Fibroblast of pulmonary artery (primary cell): ENCODE results near the gene FOXJ3.

Source experiments
- DNase-seq: peaks from one replicate; pipeline ENCODE4 v3.0.0-alpha.2; 2010; ENCODE audit warnings: low read depth
- H3K4me3 ChIP-seq: replicated peaks from 2 replicates; pipeline ENCODE4 v1.5.1; 2011; ENCODE audit warnings: low read depth, mild to moderate bottlenecking, control low read depth, low read length, moderate library complexity
- TF ChIP-seq, protein P1 (sequence below): IDR thresholded peaks from 2 replicates; pipeline ENCODE4 v1.5.1; 2011; ENCODE audit warnings: mild to moderate bottlenecking, control low read depth, low read length, inconsistent platforms; ENCODE audit errors: missing control alignments

FOXJ3 gene

DNA sequence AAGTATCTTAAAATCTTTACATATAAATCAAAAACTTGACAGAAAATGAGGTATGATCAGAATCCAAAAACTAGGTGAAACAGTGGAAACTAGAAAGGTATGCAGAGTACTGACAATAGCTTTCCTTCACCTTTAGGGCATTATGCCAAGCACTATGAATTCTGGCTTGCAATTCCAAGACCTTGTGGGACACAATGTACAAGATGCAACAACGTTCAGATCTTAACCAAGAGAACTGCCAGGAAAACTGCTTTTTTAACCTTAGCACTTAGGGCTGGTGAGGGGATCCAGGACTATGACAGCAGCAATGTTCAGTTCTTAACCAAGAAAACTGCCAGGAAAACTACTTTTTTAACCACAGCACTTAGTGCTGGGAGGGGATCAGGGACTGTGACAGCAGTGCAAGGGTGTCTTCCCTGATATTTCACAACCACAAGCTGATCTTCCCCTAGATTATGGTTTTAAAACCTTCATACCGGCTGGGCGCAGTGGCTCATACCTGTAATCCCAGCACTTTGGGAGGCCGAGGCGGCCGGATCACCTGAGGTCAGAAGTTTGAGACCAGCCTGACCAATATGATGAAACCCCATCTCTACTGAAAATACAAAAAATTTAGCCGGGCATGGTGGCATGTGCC is 22.3 kb downstream of the FOXJ3 start:
- no peak for DNase-seq
- no peak overlapping the region for H3K4me3 ChIP-seq
- TF ChIP-seq, protein P1, sequence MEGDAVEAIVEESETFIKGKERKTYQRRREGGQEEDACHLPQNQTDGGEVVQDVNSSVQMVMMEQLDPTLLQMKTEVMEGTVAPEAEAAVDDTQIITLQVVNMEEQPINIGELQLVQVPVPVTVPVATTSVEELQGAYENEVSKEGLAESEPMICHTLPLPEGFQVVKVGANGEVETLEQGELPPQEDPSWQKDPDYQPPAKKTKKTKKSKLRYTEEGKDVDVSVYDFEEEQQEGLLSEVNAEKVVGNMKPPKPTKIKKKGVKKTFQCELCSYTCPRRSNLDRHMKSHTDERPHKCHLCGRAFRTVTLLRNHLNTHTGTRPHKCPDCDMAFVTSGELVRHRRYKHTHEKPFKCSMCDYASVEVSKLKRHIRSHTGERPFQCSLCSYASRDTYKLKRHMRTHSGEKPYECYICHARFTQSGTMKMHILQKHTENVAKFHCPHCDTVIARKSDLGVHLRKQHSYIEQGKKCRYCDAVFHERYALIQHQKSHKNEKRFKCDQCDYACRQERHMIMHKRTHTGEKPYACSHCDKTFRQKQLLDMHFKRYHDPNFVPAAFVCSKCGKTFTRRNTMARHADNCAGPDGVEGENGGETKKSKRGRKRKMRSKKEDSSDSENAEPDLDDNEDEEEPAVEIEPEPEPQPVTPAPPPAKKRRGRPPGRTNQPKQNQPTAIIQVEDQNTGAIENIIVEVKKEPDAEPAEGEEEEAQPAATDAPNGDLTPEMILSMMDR = no peak

DNA sequence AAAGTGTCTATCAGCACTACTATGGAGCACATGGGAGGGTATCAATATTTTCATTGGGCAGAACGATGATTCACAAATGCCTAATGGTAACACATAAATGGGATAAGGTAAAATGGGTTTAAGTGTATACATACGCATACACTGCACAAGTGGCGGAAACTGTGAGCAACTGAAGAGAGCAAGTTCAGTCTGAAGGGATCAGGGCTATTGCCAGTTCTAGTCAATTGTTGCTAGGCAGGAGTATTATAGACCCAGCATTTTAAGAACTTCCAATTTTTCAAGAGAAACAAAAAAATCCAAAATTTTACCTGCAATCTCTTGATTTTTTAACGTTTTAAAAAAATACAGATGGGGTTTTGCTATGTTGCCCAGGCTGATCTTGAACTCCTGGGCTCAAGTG is 23.1 kb downstream of the FOXJ3 start:
- no peak for DNase-seq
- H3K4me3 ChIP-seq = no peak overlapping the region
- TF ChIP-seq, protein P1 = no peak

DNA sequence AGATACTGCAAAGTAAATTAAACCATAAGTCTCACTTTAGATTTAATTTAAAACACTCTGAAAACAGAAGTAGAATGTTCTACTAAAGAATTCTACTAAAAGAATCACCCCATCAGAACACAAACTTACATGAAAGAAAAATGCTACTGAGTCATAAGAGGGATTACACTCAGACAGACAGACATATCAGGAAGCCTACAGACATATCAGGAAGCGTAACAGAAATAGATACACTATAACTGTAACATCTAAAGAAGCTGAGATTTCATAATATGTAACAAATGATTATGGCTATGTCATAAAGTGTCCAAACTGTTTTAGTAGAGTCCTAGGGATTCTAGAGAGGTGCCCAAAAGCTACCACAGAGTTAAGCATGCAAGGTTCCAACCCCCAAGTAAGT is 23.9 kb downstream of the FOXJ3 start:
- no peak for DNase-seq

DNA sequence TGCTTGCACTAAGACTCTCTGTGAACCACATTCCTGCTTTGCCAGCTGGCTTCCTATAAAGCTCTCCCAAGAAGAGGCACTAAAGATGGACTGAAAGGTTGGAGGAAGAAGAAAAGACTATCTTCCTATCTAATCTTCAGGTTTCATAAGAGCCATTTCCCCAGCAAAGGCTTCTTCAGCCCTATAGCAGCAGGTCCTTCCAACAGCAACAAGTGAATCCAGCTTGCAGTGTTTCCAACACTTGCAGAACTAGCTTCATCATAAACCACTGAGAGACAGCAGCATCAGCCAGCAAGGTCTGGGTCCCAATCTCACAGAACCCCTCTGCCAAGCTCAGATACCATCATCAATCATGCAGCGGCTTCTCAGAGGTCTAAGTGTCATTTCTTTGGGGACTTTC is 28.1 kb downstream of the FOXJ3 start:
- TF ChIP-seq, protein P1 = no peak
- no peak overlapping the region for H3K4me3 ChIP-seq
- no peak for DNase-seq

More for the DNA sequence above, 23.9 kb downstream of the FOXJ3 start:
- TF ChIP-seq, protein P1 = no peak
- H3K4me3 ChIP-seq = no peak overlapping the region

DNA sequence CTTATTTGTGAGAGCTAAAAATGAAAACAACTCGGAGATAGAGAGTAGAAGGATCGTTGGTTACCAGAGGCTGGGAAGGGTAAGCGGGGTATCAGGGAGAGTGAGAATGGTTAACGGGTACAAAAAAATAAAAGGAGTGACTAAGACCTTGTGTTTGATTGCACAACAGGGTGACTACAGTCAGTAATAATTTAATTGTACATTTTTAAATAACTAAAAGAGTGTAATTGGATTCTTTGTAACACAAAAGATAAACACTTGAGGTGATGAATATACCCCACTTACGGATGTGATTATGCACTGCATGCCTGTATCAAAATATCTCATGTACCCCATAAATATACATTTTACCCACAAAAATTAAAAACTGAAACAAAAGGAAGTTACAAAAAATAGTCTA is 29.4 kb downstream of the FOXJ3 start:
- no peak overlapping the region for H3K4me3 ChIP-seq
- peak; percentile 27 for DNase-seq
- TF ChIP-seq, protein P1 = no peak

DNA sequence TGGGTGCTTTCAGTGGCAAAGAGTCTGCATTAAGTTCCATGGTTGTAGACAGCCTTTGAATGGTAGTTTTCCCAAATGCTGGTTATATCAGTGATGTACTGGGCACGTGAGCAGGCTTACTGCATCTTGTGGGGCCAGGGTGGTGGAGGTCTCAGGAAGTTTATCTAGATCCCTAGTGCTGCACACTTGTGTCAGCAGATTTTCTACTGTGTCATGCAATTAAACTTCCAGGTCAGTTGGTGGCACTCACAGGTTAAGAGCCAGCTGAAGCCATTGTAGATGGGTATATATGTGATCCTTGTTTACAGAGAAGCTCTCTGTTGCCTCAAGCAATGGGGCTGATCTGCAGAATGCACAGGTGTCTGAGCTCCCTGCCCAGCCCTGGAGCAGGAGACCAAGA is 33.0 kb downstream of the FOXJ3 start:
- TF ChIP-seq, protein P1 = no peak
- no peak for DNase-seq

DNA sequence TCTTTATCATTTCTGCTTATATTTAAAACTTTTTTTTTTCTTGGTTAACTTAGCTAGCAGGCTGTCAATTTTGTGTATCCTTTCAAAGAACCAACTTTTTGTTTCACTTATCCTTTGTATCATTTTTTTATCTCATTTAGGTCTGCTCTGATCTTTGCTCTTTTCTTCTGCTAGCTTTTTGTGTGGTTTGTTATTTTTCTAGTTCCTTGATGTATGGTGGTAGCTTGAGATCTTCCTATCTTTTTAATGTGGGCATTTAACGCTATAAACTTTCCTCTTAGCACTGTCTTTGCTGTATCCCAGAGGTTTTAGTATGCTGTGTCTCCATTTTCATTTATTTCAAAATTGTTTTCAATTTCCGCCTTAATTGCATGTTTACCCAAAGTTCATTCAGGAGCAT is 36.5 kb downstream of the FOXJ3 start:
- no peak for DNase-seq
- TF ChIP-seq, protein P1 = no peak
- H3K4me3 ChIP-seq = no peak overlapping the region

More for the DNA sequence above, 33.0 kb downstream of the FOXJ3 start:
- H3K4me3 ChIP-seq = no peak overlapping the region
